SK-N-SH (cell line): Measurements from ENCODE around the gene FBLN7. TPM values are rescaled to one million over a fixed set of nuclear protein-coding genes. Genes with fewer than 3 reads are reported as not detected.

Experiments
- CTCF ChIA-PET: fragments of 300-600, 350-600 bp; formaldehyde crosslinking; extraction: SDS; loops from one replicate; lab custom pipeline; 2021; lab: Yijun Ruan, JAX
- POLR2A ChIA-PET: fragments of 350-600 bp; sonication (Branson Sonifier 250); formaldehyde crosslinking; extraction: SDS; loops from one replicate; lab custom pipeline; 2020; ENCODE audit warnings: antibody characterized with exemption, inconsistent platforms; lab: Yijun Ruan, JAX
- DNase-seq: peaks from one replicate; pipeline ENCODE4 v3.0.0; 2012
- H2AFZ ChIP-seq: fragments of 200-600 bp; sonication (generic); 2 replicates; pipeline ENCODE4 v1.8.1; 2016; ENCODE audit warnings: antibody characterized with exemption, mild to moderate bottlenecking, low read depth
- H3F3A ChIP-seq: fragments of 200-600 bp; sonication (generic); replicated peaks from 2 replicates; pipeline ENCODE3; 2016; ENCODE audit warnings: antibody characterized with exemption, mild to moderate bottlenecking; ENCODE audit not compliant: insufficient read depth
- H3K27ac ChIP-seq, 2 experiments: fragments of 200-500 bp in 1 of 2; fragments of 200-600 bp in 1 of 2; sonication (Bioruptor generic) in 1 of 2; sonication (generic), shearing (Covaris generic) in 1 of 2; 2 replicates each; pipeline versions ENCODE4 v1.5.1 to v1.6.1; 2014 to 2016; ENCODE audit warnings: low read depth in 2 of 2, inconsistent platforms in 1 of 2, low read length in 1 of 2, mild to moderate bottlenecking in 1 of 2, mixed read lengths in 1 of 2
- H3K27me3 ChIP-seq: fragments of 200-600 bp; sonication (generic), shearing (Covaris generic); 2 replicates; pipeline ENCODE4 v1.6.1; 2016; ENCODE audit warnings: mixed run types; ENCODE audit not compliant: insufficient read depth
- H3K36me3 ChIP-seq, 2 experiments: fragments of 200-500 bp in 1 of 2; fragments of 200-600 bp in 1 of 2; sonication (Bioruptor generic) in 1 of 2; sonication (generic) in 1 of 2; replicated peaks in 1 of 2; 2 replicates each; pipeline versions ENCODE3 to v1.5.1; 2014 to 2016; ENCODE audit warnings: low read length in 1 of 2, mild to moderate bottlenecking in 1 of 2; ENCODE audit not compliant: insufficient read depth in 2 of 2, control insufficient read depth in 1 of 2
- H3K4me1 ChIP-seq, 2 experiments: fragments of 200-500 bp in 1 of 2; fragments of 200-600 bp in 1 of 2; sonication (Bioruptor generic) in 1 of 2; sonication (generic), shearing (Covaris generic) in 1 of 2; 2 replicates each; pipeline versions ENCODE4 v1.5.1 to v1.6.1; 2014 to 2016; ENCODE audit warnings: low read depth in 1 of 2, low read length in 1 of 2, mixed run types in 1 of 2; ENCODE audit not compliant: insufficient read depth in 2 of 2, control insufficient read depth in 1 of 2
- H3K4me2 ChIP-seq: fragments of 200-600 bp; sonication (generic), shearing (Covaris generic); 2 replicates; pipeline ENCODE4 v1.6.1; 2017; ENCODE audit warnings: mixed run types
- H3K4me3 ChIP-seq, 2 experiments: fragments of 200-500 bp in 1 of 2; fragments of 200-600 bp in 1 of 2; sonication (Bioruptor generic) in 1 of 2; sonication (generic), shearing (Covaris generic) in 1 of 2; 2 replicates each; pipeline versions ENCODE4 v1.5.1 to v1.8.1; 2014 to 2016; ENCODE audit warnings: low read depth in 2 of 2, inconsistent platforms in 1 of 2, low read length in 1 of 2, mild to moderate bottlenecking in 1 of 2, mixed read lengths in 1 of 2, moderate library complexity in 1 of 2
- H3K79me2 ChIP-seq: fragments of 200-600 bp; sonication (generic); 2 replicates; pipeline ENCODE4 v1.8.1; 2017; ENCODE audit warnings: mild to moderate bottlenecking; ENCODE audit not compliant: insufficient read depth
- H3K9ac ChIP-seq: fragments of 200-600 bp; sonication (generic); 2 replicates; pipeline ENCODE4 v1.6.1; 2017; ENCODE audit warnings: mixed run types
- H3K9me2 ChIP-seq: fragments of 200-600 bp; sonication (generic); 2 replicates; pipeline ENCODE4 v1.6.1; 2017; ENCODE audit warnings: mixed run types
- H3K9me3 ChIP-seq: fragments of 200-600 bp; sonication (generic); 2 replicates; pipeline ENCODE4 v1.6.1; 2017; ENCODE audit warnings: mixed run types, mild to moderate bottlenecking, moderate library complexity
- H4K20me1 ChIP-seq: fragments of 200-600 bp; sonication (generic); 2 replicates; pipeline ENCODE4 v1.6.1; 2017; ENCODE audit warnings: mild to moderate bottlenecking, mixed run types; ENCODE audit not compliant: insufficient read depth
- CTCF ChIP-seq: fragments of 200-600 bp; sonication (generic); IDR thresholded peaks from 2 replicates; pipeline ENCODE4 v1.6.1; 2017; ENCODE audit warnings: antibody characterized with exemption, mild to moderate bottlenecking, moderate library complexity
- EP300 ChIP-seq, 2 experiments: IDR thresholded peaks; 2 replicates each; pipeline versions ENCODE4 v1.4.0 to v1.6.1; 2012; ENCODE audit warnings: borderline replicate concordance in 1 of 2, low read depth in 1 of 2, low read length in 1 of 2
- EZH2phosphoT487 ChIP-seq: fragments of 200-600 bp; sonication (generic); IDR thresholded peaks from 2 replicates; pipeline ENCODE4 v1.6.1; 2017; ENCODE audit warnings: low read depth, mixed run types, mild to moderate bottlenecking, antibody characterized with exemption, moderate library complexity, borderline replicate concordance
- FOSL2 ChIP-seq: IDR thresholded peaks from 2 replicates; pipeline ENCODE4 v1.4.0; 2012; ENCODE audit warnings: low read depth, mild to moderate bottlenecking, moderate library complexity, borderline replicate concordance
- FOXJ3 ChIP-seq: sonication (generic); formaldehyde crosslinking; IDR thresholded peaks from 2 replicates; pipeline ENCODE4 v1.5.1; 2020; ENCODE audit warnings: mild to moderate bottlenecking, missing genetic modification reagents
- GATA2 ChIP-seq: sonication (generic); formaldehyde crosslinking; IDR thresholded peaks from 2 replicates; pipeline ENCODE4 v1.5.0; 2020; ENCODE audit warnings: mild to moderate bottlenecking, missing genetic modification reagents
- JUND ChIP-seq: IDR thresholded peaks from 2 replicates; pipeline ENCODE4 v1.4.0; 2012
- MEF2A ChIP-seq: IDR thresholded peaks from 2 replicates; pipeline ENCODE4 v1.4.0; 2012; ENCODE audit warnings: low read depth, borderline replicate concordance
- MXI1 ChIP-seq: IDR thresholded peaks from 2 replicates; pipeline ENCODE4 v1.6.1; 2012; ENCODE audit warnings: mild to moderate bottlenecking, low read depth, low read length, improper control_type of control experiment
- NRF1 ChIP-seq: IDR thresholded peaks from 2 replicates; pipeline ENCODE4 v1.6.1; 2012; ENCODE audit warnings: low read depth, mild to moderate bottlenecking, low read length
- RAD21 ChIP-seq: IDR thresholded peaks from 2 replicates; pipeline ENCODE4 v1.6.1; 2012; ENCODE audit warnings: mild to moderate bottlenecking, low read length
- RFX5 ChIP-seq: IDR thresholded peaks from 2 replicates; pipeline ENCODE4 v1.6.1; 2012; ENCODE audit warnings: mild to moderate bottlenecking, improper control_type of control experiment, low read length
- RXRA ChIP-seq: IDR thresholded peaks from 2 replicates; pipeline ENCODE4 v1.4.0; 2012; ENCODE audit warnings: low read depth, mild to moderate bottlenecking, borderline replicate concordance
- TEAD4 ChIP-seq: IDR thresholded peaks from 2 replicates; pipeline ENCODE4 v1.4.0; 2012; ENCODE audit warnings: mild to moderate bottlenecking, borderline replicate concordance; ENCODE audit not compliant: insufficient read depth
- USF2 ChIP-seq: fragments of 150-350 bp; IDR thresholded peaks from 2 replicates; pipeline ENCODE4 v1.6.1; 2017; ENCODE audit warnings: antibody characterized with exemption, low read length, low read depth, borderline replicate concordance
- YY1 ChIP-seq: IDR thresholded peaks from 2 replicates; pipeline ENCODE4 v1.4.0; 2012; ENCODE audit warnings: low read depth, mild to moderate bottlenecking
- ZBTB33 ChIP-seq: IDR thresholded peaks from 2 replicates; pipeline ENCODE4 v1.4.0; 2012; ENCODE audit warnings: low read depth, borderline replicate concordance
- WGBS: methylation state at CpG from one replicate; pipeline ENCODE4 v1.1.6; 2017; ENCODE audit warnings: low lambda C conversion rate; 5-methylcytosine and 5-hydroxymethylcytosine counted together
- polyA plus RNA-seq, 3 experiments: library from polyadenylated mRNA; depleted of rRNA; stranded (reverse); fragments of >200 nt; gene quantifications; 2 replicates each; pipeline ENCODE4 v1.2.3, GENCODE V29; 2012

Gene FBLN7
- polyA plus RNA-seq, 1 of the 3 experiments (the other 2 are of a cell fraction) = 4.4 TPM

GRCh38 chr2:112092286-112093041, 45.7 kb upstream of the FBLN7 start (continued):
- TF ChIP-seq FOXJ3 (CRISPR knock-in tag) (no peak), ZBTB33 (no peak), RAD21 (no peak), EZH2phosphoT487 (no peak), JUND (peak; percentile 40; the same call in 1 of the 2 replicates), CTCF (no peak)

GRCh38 chr2:112093216-112093615, 45.0 kb upstream of the FBLN7 start:
- H3F3A ChIP-seq = peaks cover 17% of the 10 kb centered on the region
- peak overlapping the region; percentile 54 to 58; a peak in 3 of 4 replicates for H3K27ac ChIP-seq
- H3K9me2 ChIP-seq = no peaks in the 10 kb centered on the region
- 88% methylated on average over 1 of the region's 1 CpG for WGBS
- no peak overlapping the region for H2AFZ ChIP-seq
- 0 out of 2 replicates have a peak overlapping the region, but pooled peaks have one; percentile 10 for H3K4me2 ChIP-seq
- TF ChIP-seq FOXJ3 (CRISPR knock-in tag) (no peak), MEF2A (no peak), NRF1 (no peak), EP300 (IDR thresholded peaks at IDR 0.05; ENCODE audit: borderline replicate concordance in 1 of 2, low read depth in 1 of 2, low read length in 1 of 2) (no peak), EZH2phosphoT487 (no peak)
- no peaks in the 10 kb centered on the region for H3K27me3 ChIP-seq
- no peak for DNase-seq
- peaks cover 0 to 19% of the 10 kb centered on the region in 2 experiments for H3K4me1 ChIP-seq
- ChIA-PET POLR2A (interaction anchor here (0.7 kb wide), 1 partner anchor 147 kb away, joined by 3 read pairs; no protein-coding TSS in a partner anchor), CTCF (no interaction called here)
- H3K36me3 ChIP-seq = peaks cover 44 to 78% of the 10 kb centered on the region in 2 experiments
- no peaks in the 10 kb centered on the region for H4K20me1 ChIP-seq
- no peaks in the 10 kb centered on the region for H3K9me3 ChIP-seq
- peaks cover 6% of the 10 kb centered on the region; the same call in 1 of the 2 replicates for H3K79me2 ChIP-seq
- no peak overlapping the region for H3K9ac ChIP-seq
- H3K4me3 ChIP-seq = no peak overlapping the region

GRCh38 chr2:112095681-112096080, 42.5 kb upstream of the FBLN7 start:
- Histone ChIP-seq H3K4me3 (no peak overlapping the region), H3K36me3 (peaks cover 48 to 78% of the 10 kb centered on the region in 2 experiments), H3K9me3 (no peaks in the 10 kb centered on the region), H3K4me2 (no peak overlapping the region), H3K27ac (no peak overlapping the region), H3K4me1 (peaks cover 0 to 19% of the 10 kb centered on the region in 2 experiments), H3F3A (peaks cover 17% of the 10 kb centered on the region), H3K9ac (no peak overlapping the region), H3K27me3 (no peaks in the 10 kb centered on the region), H2AFZ (no peak overlapping the region), H4K20me1 (no peaks in the 10 kb centered on the region), H3K79me2 (peaks cover 6% of the 10 kb centered on the region; the same call in 1 of the 2 replicates), H3K9me2 (no peaks in the 10 kb centered on the region)
- TF ChIP-seq EZH2phosphoT487 (no peak), YY1 (no peak), RFX5 (no peak), TEAD4 (no peak), USF2 (no peak), RAD21 (no peak), MXI1 (no peak), GATA2 (CRISPR knock-in tag) (no peak), RXRA (no peak), CTCF (no peak), FOSL2 (no peak)
- POLR2A ChIA-PET = no interaction called here
- 85% methylated on average over 1 of the region's 1 CpG for WGBS
- CTCF ChIA-PET = no interaction called here
- no peak for DNase-seq
